ENCODE data around the gene TP73. TPM values are rescaled to one million over a fixed set of nuclear protein-coding genes. Genes with fewer than 3 reads are reported as not detected.

Gene TP73
- total and polyA plus RNA-seq, 2 experiments from 2014 or later = not detected

DNA sequence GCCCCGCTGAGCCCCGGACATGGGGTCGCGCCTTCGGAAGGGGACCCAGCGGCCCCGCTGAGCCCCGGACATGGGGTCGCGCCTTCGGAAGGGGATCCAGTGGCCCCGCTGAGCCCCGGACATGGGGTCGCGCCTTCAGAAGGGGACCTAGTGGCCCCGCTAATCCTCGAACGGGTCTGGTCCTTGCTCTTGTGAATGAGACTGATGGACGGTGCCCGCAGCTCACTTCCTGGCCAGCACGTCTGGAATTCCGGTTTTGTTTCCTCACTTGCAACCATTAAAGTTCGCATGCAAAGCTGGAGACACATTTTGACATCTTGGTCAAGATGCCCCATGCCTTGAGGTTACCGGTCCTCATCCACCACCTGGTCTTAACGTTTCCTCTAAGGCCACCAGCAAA, 8.0 kb upstream of the TP73 start:
- Histone ChIP-seq H3K4me3 (no peak overlapping the region), H3K9ac (no peak overlapping the region), H3K4me2 (ENCODE audit: unreplicated experiment) (no peak overlapping the region), H4K20me1 (ENCODE audit: insufficient read depth) (no peaks in the 10 kb centered on the region), H3K27ac (no peak overlapping the region), H3K27me3 (replicated peaks; ENCODE audit: insufficient read depth) (no peaks in the 10 kb centered on the region), H3K36me3 (ENCODE audit: low read depth) (0 out of 2 replicates have a peak, but pooled peaks cover 4% of the 10 kb centered on the region), H2AFZ (no peak overlapping the region), H3K9me2 (ENCODE audit: insufficient read depth) (no peaks in the 10 kb centered on the region), H3K4me1 (ENCODE audit: insufficient read depth) (0 out of 2 replicates have a peak, but pooled peaks cover 4% of the 10 kb centered on the region), H3K9me3 (ENCODE audit: low read depth) (no peaks in the 10 kb centered on the region), H3K79me2 (ENCODE audit: insufficient read depth) (peaks cover 8% of the 10 kb centered on the region), H3F3A (ENCODE audit: insufficient read depth) (no peaks in the 10 kb centered on the region)
- DNase-seq = no peak
- WGBS, 2 experiments (ENCODE audit: low coverage in 1 of 2, low lambda C conversion rate in 2 of 2, missing lambda C conversion rate in 2 of 2) = 91 to 92% methylated on average over 14 to 19 of the region's 25 CpGs
- in situ Hi-C loops (cut with MboI) = no loop called here
- TF ChIP-seq EZH2phosphoT487 (IDR thresholded peaks at IDR 0.05; ENCODE audit: insufficient read depth, low read depth) (no peak), EZH2 (IDR thresholded peaks at IDR 0.05; ENCODE audit: insufficient read depth, poor library complexity, severe bottlenecking) (no peak)

DNA sequence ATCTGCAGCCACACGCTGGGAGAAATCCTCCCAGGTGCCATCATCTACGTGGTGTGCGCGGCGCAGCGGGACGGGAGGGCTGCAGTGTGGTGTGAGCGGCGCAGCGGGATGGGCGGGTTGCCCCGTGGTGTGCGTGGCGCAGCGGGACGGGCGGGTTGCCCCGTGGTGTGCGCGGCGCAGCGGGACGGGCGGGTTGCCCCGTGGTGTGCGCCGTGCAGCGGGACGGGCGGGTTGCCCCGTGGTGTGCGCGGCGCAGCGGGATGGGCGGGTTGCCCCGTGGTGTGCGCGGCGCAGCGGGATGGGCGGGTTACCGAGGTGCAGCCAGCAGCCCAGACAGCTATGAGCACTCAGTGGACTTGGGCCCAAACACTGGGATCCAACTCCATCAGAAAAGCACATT, 7.1 kb upstream of the TP73 start:
- WGBS, 2 experiments (ENCODE audit: low coverage in 1 of 2, low lambda C conversion rate in 2 of 2, missing lambda C conversion rate in 2 of 2) = 94 to 96% methylated on average over 13 to 42 of the region's 43 CpGs
- H3K79me2 ChIP-seq (ENCODE audit: insufficient read depth) = peaks cover 12% of the 10 kb centered on the region
- in situ Hi-C loops (cut with MboI) = no loop called here
- peaks cover 2% of the 10 kb centered on the region; the same call in 1 of the 2 replicates for H3K27me3 ChIP-seq (replicated peaks; ENCODE audit: insufficient read depth)
- H3K9me3 ChIP-seq (ENCODE audit: low read depth) = no peaks in the 10 kb centered on the region
- no peak for DNase-seq
- H3K27ac ChIP-seq = no peak overlapping the region
- H3K9me2 ChIP-seq (ENCODE audit: insufficient read depth) = no peaks in the 10 kb centered on the region
- no peak for TF ChIP-seq EZH2 (IDR thresholded peaks at IDR 0.05; ENCODE audit: insufficient read depth, poor library complexity, severe bottlenecking)
- TF ChIP-seq EZH2phosphoT487 (IDR thresholded peaks at IDR 0.05; ENCODE audit: insufficient read depth, low read depth) = no peak
- H3F3A ChIP-seq (ENCODE audit: insufficient read depth) = no peaks in the 10 kb centered on the region
- 0 out of 2 replicates have a peak, but pooled peaks cover 4% of the 10 kb centered on the region for H3K36me3 ChIP-seq (ENCODE audit: low read depth)
- H3K4me2 ChIP-seq (ENCODE audit: unreplicated experiment) = no peak overlapping the region
- no peak overlapping the region for H3K9ac ChIP-seq
- H3K4me1 ChIP-seq (ENCODE audit: insufficient read depth) = 0 out of 2 replicates have a peak, but pooled peaks cover 4% of the 10 kb centered on the region
- H4K20me1 ChIP-seq (ENCODE audit: insufficient read depth) = no peaks in the 10 kb centered on the region
- H3K4me3 ChIP-seq = no peak overlapping the region
- H2AFZ ChIP-seq = no peak overlapping the region

DNA sequence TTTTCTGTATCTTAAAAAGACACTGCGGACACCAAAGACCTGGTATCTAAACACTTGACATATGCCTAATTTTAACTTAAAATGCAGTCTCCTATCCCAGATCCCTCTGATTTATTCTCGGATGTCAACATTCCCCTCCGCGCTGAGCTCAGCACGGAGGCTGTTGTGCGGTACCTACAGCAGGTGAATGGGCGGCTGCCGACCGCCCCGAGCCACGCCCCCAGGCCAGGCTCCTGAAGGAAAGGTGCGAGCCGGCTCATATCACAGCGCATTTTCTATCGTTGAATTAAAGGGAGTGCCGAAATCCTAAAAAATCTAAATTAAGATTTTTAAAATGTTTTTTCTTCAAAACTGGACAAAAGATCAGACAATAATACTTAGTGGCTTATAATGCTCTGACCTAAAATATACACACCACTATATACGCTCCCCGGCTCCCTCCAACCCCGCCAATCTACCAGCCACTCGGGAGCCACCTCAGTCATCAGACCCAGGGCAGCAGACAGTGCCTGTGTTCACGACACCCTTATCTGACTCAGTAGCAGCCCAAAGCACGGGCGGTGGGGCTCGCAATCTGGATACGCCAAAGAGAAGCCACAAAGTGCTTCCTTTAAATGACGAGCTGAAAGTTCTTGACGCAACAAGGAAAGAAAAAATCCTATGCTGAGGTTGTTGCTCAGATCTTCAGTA, 6.5 kb upstream of the TP73 start:
- no peak for DNase-seq
- Histone ChIP-seq H3K4me1 (ENCODE audit: insufficient read depth) (0 out of 2 replicates have a peak, but pooled peaks cover 4% of the 10 kb centered on the region), H3F3A (ENCODE audit: insufficient read depth) (no peaks in the 10 kb centered on the region), H2AFZ (no peak overlapping the region), H4K20me1 (ENCODE audit: insufficient read depth) (no peaks in the 10 kb centered on the region), H3K9me3 (ENCODE audit: low read depth) (no peaks in the 10 kb centered on the region), H3K27me3 (replicated peaks; ENCODE audit: insufficient read depth) (peaks cover 8% of the 10 kb centered on the region), H3K36me3 (ENCODE audit: low read depth) (0 out of 2 replicates have a peak, but pooled peaks cover 4% of the 10 kb centered on the region), H3K4me3 (no peak overlapping the region), H3K9me2 (ENCODE audit: insufficient read depth) (no peaks in the 10 kb centered on the region), H3K4me2 (ENCODE audit: unreplicated experiment) (no peak overlapping the region), H3K27ac (no peak overlapping the region), H3K79me2 (ENCODE audit: insufficient read depth) (peaks cover 12% of the 10 kb centered on the region), H3K9ac (no peak overlapping the region)
- TF ChIP-seq EZH2phosphoT487 (IDR thresholded peaks at IDR 0.05; ENCODE audit: insufficient read depth, low read depth) = no peak
- no peak for TF ChIP-seq EZH2 (IDR thresholded peaks at IDR 0.05; ENCODE audit: insufficient read depth, poor library complexity, severe bottlenecking)
- 94 to 95% methylated on average over 27 of the region's 27 CpGs for WGBS, 2 experiments (ENCODE audit: low coverage in 1 of 2, low lambda C conversion rate in 2 of 2, missing lambda C conversion rate in 2 of 2)
- in situ Hi-C loops (cut with MboI) = no loop called here

DNA sequence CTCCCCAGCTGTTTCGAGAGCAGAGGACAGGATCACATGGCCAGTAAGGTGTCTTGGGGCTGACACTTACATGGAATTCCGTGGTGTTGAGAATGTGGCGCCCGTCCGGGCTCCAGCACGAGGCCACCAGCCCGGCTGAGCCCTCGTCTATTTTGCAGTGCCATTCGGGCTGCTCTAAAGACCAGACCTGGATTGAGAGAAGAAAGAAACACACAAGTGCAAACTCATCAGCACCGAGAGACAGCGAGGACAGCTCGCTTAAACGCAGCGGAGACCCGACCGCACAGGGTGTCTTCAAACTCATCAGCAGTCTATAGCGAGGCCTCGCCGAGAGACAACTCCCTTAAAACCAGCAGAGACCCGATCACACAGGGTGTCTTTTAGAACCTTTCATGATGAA, 5.7 kb upstream of the TP73 start:
- TF ChIP-seq EZH2 (IDR thresholded peaks at IDR 0.05; ENCODE audit: insufficient read depth, poor library complexity, severe bottlenecking) (no peak), EZH2phosphoT487 (IDR thresholded peaks at IDR 0.05; ENCODE audit: insufficient read depth, low read depth) (no peak)
- H3K9ac ChIP-seq = no peak overlapping the region
- no peak for DNase-seq
- 91 to 92% methylated on average over 19 to 20 of the region's 20 CpGs for WGBS, 2 experiments (ENCODE audit: low coverage in 1 of 2, low lambda C conversion rate in 2 of 2, missing lambda C conversion rate in 2 of 2)
- no peak overlapping the region for H3K4me2 ChIP-seq (ENCODE audit: unreplicated experiment)
- H2AFZ ChIP-seq = no peak overlapping the region
- in situ Hi-C loops (cut with MboI) = no loop called here
- no peaks in the 10 kb centered on the region for H4K20me1 ChIP-seq (ENCODE audit: insufficient read depth)
- H3K27ac ChIP-seq = no peak overlapping the region
- H3K4me1 ChIP-seq (ENCODE audit: insufficient read depth) = 0 out of 2 replicates have a peak, but pooled peaks cover 4% of the 10 kb centered on the region
- no peak overlapping the region for H3K4me3 ChIP-seq
- no peaks in the 10 kb centered on the region for H3K9me3 ChIP-seq (ENCODE audit: low read depth)
- H3K79me2 ChIP-seq (ENCODE audit: insufficient read depth) = peaks cover 12% of the 10 kb centered on the region
- H3F3A ChIP-seq (ENCODE audit: insufficient read depth) = no peaks in the 10 kb centered on the region
- H3K9me2 ChIP-seq (ENCODE audit: insufficient read depth) = no peaks in the 10 kb centered on the region
- H3K27me3 ChIP-seq (replicated peaks; ENCODE audit: insufficient read depth) = peaks cover 14% of the 10 kb centered on the region
- 0 out of 2 replicates have a peak, but pooled peaks cover 4% of the 10 kb centered on the region for H3K36me3 ChIP-seq (ENCODE audit: low read depth)

Measured in GM23248 (cell line).